ENCODE measurements around the gene VDAC2. TPM values are rescaled to one million over a fixed set of nuclear protein-coding genes. Genes with fewer than 3 reads are reported as not detected.

Gene VDAC2
- total and polyA plus RNA-seq, 2 experiments from 2014 or later = 242 to 311 TPM

- 0 out of 2 replicates have a peak, but pooled peaks cover 8% of the 10 kb centered on the region for H3F3A ChIP-seq (replicated peaks; ENCODE audit: low read depth)
- Mint-ChIP-seq H3K9me3 (no peaks in the 10 kb centered on the region), H3K27ac (no peak overlapping the region), H3K36me3 (ENCODE audit: low read depth) (no peaks in the 10 kb centered on the region), H3K27me3 (ENCODE audit: insufficient read depth, low read depth, poor library complexity) (peaks cover 4% of the 10 kb centered on the region), H3K4me1 (peaks cover 5% of the 10 kb centered on the region; the same call in 2 of the 3 replicates), H3K4me3 (no peak overlapping the region)
- no peak overlapping the region for H3K4me3 ChIP-seq
- DNase-seq (ENCODE audit: low spot score) (no peak), ATAC-seq (no peak)
- no peaks in the 10 kb centered on the region for H3K79me2 ChIP-seq (replicated peaks; ENCODE audit: insufficient read depth)
- no peaks in the 10 kb centered on the region for H4K20me1 ChIP-seq (replicated peaks; ENCODE audit: insufficient read depth)
- no peaks in the 10 kb centered on the region for H3K27me3 ChIP-seq (ENCODE audit: insufficient read depth)
- H3K27ac ChIP-seq (ENCODE audit: low read depth) = no peak overlapping the region
- no peak overlapping the region for H2AFZ ChIP-seq
- H3K36me3 ChIP-seq (ENCODE audit: insufficient read depth) = no peaks in the 10 kb centered on the region
- no peak for TF ChIP-seq EZH2phosphoT487 (IDR thresholded peaks at IDR 0.05; ENCODE audit: unreplicated experiment)
- no peak for TF ChIP-seq REST (IDR thresholded peaks at IDR 0.05; ENCODE audit: unreplicated experiment)
- TF ChIP-seq ZNF462 (CRISPR knock-in tag; IDR thresholded peaks at IDR 0.05) = no peak
- no peak for TF ChIP-seq ETS1 (IDR thresholded peaks at IDR 0.05)
- TF ChIP-seq STAT1 (IDR thresholded peaks at IDR 0.05; ENCODE audit: unreplicated experiment) = no peak
- no peak for TF ChIP-seq JUNB (IDR thresholded peaks at IDR 0.05; ENCODE audit: unreplicated experiment)
- TF ChIP-seq EZH2 (IDR thresholded peaks at IDR 0.05; ENCODE audit: low read depth, unreplicated experiment) = no peak
- no peak for TF ChIP-seq ZNF331 (CRISPR knock-in tag; IDR thresholded peaks at IDR 0.05; ENCODE audit: low read depth)
- no peak for TF ChIP-seq NANOG (IDR thresholded peaks at IDR 0.05; ENCODE audit: borderline replicate concordance)
- TF ChIP-seq CTCF (conservative IDR thresholded peaks at IDR 0.05; ENCODE audit: low read depth in 2 of 2) = no peak
- TF ChIP-seq CREB1 (CRISPR knock-in tag; IDR thresholded peaks at IDR 0.05; ENCODE audit: low read depth) = no peak
- no peak for TF ChIP-seq ZNF114 (CRISPR knock-in tag; IDR thresholded peaks at IDR 0.05)
- no peak for TF ChIP-seq POLR2AphosphoS5 (IDR thresholded peaks at IDR 0.05; ENCODE audit: low read depth)
- H3K4me1 ChIP-seq (ENCODE audit: insufficient read depth) = no peaks in the 10 kb centered on the region
- H3K9me2 ChIP-seq (ENCODE audit: insufficient read depth) = no peaks in the 10 kb centered on the region
- no peak overlapping the region for H3K4me2 ChIP-seq
Observed at GRCh38 chr10:75239096-75239790, 28.6 kb downstream of the VDAC2 start.

All from GM23338 (cell line).